A673 (cell line): Measurements from ENCODE around the gene RIBC2. TPM values are rescaled to one million over a fixed set of nuclear protein-coding genes. Genes with fewer than 3 reads are reported as not detected.

Experiments used
- BruUV-seq: library from RNA; stranded (reverse); fragments of 400-500 nt; replicated peaks from 2 replicates; lab custom pipeline; 2021; lab: Mats Ljungman, UMichigan
- CTCF ChIA-PET: fragments of 300-600 bp; sonication (Branson Sonifier 250); formaldehyde crosslinking; loops from one replicate; lab custom pipeline; 2022; ENCODE audit warnings: antibody characterized with exemption; lab: Charles Lee
- POLR2A ChIA-PET: fragments of 300-600 bp; sonication (Branson Sonifier 250); formaldehyde crosslinking; loops from one replicate; lab custom pipeline; 2022; ENCODE audit warnings: antibody characterized with exemption; ENCODE audit not compliant: low non-redundant PET; lab: Charles Lee
- DNase-seq: peaks from one replicate; pipeline ENCODE4 v3.0.0-alpha.2; 2015; ENCODE audit warnings: low spot score
- H3K27ac ChIP-seq: fragments of 200-600 bp; sonication (generic); 2 replicates; pipeline ENCODE4 v1.5.1; 2016; ENCODE audit warnings: mixed run types, low read depth, mild to moderate bottlenecking, mixed read lengths, antibody characterized with exemption, low read length; ENCODE audit not compliant: poor library complexity, severe bottlenecking
- H3K27me3 ChIP-seq: fragments of 200-600 bp; sonication (generic); replicated peaks from 2 replicates; pipeline ENCODE4 v1.6.1; 2017; ENCODE audit warnings: mixed run types, low read depth, mild to moderate bottlenecking, mixed read lengths, antibody characterized with exemption, low read length; ENCODE audit not compliant: insufficient read depth, poor library complexity
- H3K36me3 ChIP-seq: fragments of 200-600 bp; sonication (generic); 2 replicates; pipeline ENCODE4 v1.6.1; 2016; ENCODE audit warnings: mixed run types, mild to moderate bottlenecking, mixed read lengths, antibody characterized with exemption, low read length; ENCODE audit not compliant: insufficient read depth, poor library complexity, severe bottlenecking
- H3K4me1 ChIP-seq: fragments of 200-600 bp; sonication (generic); 2 replicates; pipeline ENCODE4 v1.6.1; 2017; ENCODE audit warnings: mixed run types, mild to moderate bottlenecking, mixed read lengths, antibody characterized with exemption, low read length; ENCODE audit not compliant: insufficient read depth, poor library complexity, severe bottlenecking
- H3K4me3 ChIP-seq: fragments of 200-600 bp; sonication (generic); 2 replicates; pipeline ENCODE4 v1.5.1; 2016; ENCODE audit warnings: low read depth, mixed run types, mild to moderate bottlenecking, mixed read lengths, low read length; ENCODE audit not compliant: poor library complexity, severe bottlenecking
- H3K9me3 ChIP-seq: fragments of 200-600 bp; sonication (generic); 2 replicates; pipeline ENCODE4 v1.6.1; 2016; ENCODE audit warnings: mixed run types, low read depth, mild to moderate bottlenecking, mixed read lengths, antibody characterized with exemption, low read length; ENCODE audit not compliant: poor library complexity, severe bottlenecking
- EZH2 ChIP-seq: fragments of 200-600 bp; sonication (generic); IDR thresholded peaks from 2 replicates; pipeline ENCODE4 v1.6.1; 2017; ENCODE audit warnings: borderline replicate concordance, low read depth, mild to moderate bottlenecking, mixed read lengths, antibody characterized with exemption, low read length; ENCODE audit not compliant: poor library complexity, severe bottlenecking
- intact Hi-C: fragments of 100-400 bp; cut with micrococcal nuclease; formaldehyde crosslinking; loops from one replicate; pipeline ENCODE4 v1.10.0; 2022; ENCODE audit not compliant: unreplicated experiment
- total RNA-seq: library from RNA; stranded (reverse); gene quantifications from 2 replicates; pipeline ENCODE4 v1.2.3, GENCODE V29; 2021
- TF ChIP-seq, protein P1 (sequence below): fragments of 300-800, 200-600 bp; sonication (generic); conservative IDR thresholded peaks from 2 replicates; pipeline ENCODE4 v1.5.1; 2017; ENCODE audit warnings: low read depth, mild to moderate bottlenecking, antibody characterized with exemption, low read length, moderate library complexity, mixed read lengths

Gene RIBC2
- total RNA-seq, 1 experiment from 2014 or later, result 14.9 TPM

DNA sequence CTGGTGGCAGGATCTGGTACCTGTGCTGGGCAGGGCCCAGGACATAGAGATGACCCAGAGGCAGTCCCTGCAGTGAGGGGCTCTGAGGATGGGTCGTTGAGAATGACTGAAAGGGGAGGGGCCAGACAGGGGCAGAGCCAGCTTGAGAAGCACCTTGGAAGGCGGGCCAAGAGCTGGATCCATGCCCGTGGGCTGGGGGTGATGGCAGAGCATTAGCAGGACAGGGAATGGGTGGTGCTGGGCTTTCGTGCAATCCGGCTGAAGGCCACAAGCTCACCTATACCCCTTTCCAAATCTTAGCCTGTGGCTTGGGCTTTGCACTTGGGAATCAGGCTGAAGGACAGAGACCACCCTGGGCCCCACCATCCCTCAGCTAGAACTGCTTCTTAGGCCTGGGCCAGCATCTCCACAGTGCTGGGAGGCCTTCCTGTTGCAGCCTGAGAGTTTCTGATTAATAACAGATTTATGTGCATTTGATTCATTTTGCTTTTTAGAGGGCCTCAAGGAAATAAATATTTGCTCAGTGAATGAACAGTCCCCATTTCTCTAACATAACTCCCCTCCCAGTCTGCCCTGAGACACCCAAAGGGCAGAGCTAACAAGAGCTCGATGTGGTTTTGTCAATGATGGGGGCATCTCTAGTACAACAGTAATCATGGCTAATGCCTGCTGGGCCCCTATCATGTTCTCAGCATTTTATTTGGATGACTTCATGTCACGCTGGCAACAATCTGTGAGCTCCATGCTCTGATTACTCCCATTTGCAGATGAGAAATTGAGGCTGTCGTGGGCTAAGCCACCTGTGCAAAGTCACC lies 39.3 kb downstream of the RIBC2 start:
- Histone ChIP-seq H3K4me3 (no peak overlapping the region), H3K4me1 (no peaks in the 10 kb centered on the region), H3K36me3 (no peaks in the 10 kb centered on the region), H3K9me3 (no peaks in the 10 kb centered on the region), H3K27me3 (no peaks in the 10 kb centered on the region), H3K27ac (no peak overlapping the region)
- no peak for TF ChIP-seq EZH2
- TF ChIP-seq, protein P1, sequence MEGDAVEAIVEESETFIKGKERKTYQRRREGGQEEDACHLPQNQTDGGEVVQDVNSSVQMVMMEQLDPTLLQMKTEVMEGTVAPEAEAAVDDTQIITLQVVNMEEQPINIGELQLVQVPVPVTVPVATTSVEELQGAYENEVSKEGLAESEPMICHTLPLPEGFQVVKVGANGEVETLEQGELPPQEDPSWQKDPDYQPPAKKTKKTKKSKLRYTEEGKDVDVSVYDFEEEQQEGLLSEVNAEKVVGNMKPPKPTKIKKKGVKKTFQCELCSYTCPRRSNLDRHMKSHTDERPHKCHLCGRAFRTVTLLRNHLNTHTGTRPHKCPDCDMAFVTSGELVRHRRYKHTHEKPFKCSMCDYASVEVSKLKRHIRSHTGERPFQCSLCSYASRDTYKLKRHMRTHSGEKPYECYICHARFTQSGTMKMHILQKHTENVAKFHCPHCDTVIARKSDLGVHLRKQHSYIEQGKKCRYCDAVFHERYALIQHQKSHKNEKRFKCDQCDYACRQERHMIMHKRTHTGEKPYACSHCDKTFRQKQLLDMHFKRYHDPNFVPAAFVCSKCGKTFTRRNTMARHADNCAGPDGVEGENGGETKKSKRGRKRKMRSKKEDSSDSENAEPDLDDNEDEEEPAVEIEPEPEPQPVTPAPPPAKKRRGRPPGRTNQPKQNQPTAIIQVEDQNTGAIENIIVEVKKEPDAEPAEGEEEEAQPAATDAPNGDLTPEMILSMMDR, result no peak
- intact Hi-C loops, result no loop called here
- no peak for DNase-seq
- no TSS peak for BruUV-seq
- CTCF ChIA-PET, result no interaction called here
- POLR2A ChIA-PET, result no interaction called here

DNA sequence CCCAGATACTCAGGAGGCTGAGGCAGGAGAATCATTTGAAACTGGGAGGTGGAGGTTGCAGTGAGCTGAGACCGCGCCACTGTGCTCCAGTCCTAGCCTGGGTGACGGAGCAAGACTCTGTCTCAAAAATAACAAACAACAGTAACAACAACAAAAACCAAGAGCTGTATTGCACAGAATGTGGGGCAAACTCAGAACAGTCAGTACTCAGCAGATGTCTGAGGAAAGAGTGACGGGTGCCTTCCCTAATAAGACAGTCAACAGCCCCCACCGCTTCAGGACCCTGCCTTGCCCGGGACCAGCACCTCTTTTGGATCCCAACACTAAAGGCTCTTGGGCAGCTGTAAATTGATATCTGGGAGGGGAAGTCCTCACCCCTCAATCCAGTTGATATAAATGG lies 40.3 kb downstream of the RIBC2 start:
- no peak for DNase-seq
- intact Hi-C loops, result no loop called here
- H3K4me1 ChIP-seq, result no peaks in the 10 kb centered on the region
- TF ChIP-seq, protein P1, result no peak
- no peak for TF ChIP-seq EZH2
- no peaks in the 10 kb centered on the region for H3K27me3 ChIP-seq
- POLR2A ChIA-PET, result interaction anchor here (0.6 kb wide), 1 partner anchor 118 kb away, joined by 4 read pairs; no protein-coding TSS in a partner anchor
- no peaks in the 10 kb centered on the region for H3K9me3 ChIP-seq
- CTCF ChIA-PET, result no interaction called here
- BruUV-seq, result no TSS peak
- H3K27ac ChIP-seq, result no peak overlapping the region
- no peak overlapping the region for H3K4me3 ChIP-seq
- no peaks in the 10 kb centered on the region for H3K36me3 ChIP-seq

DNA sequence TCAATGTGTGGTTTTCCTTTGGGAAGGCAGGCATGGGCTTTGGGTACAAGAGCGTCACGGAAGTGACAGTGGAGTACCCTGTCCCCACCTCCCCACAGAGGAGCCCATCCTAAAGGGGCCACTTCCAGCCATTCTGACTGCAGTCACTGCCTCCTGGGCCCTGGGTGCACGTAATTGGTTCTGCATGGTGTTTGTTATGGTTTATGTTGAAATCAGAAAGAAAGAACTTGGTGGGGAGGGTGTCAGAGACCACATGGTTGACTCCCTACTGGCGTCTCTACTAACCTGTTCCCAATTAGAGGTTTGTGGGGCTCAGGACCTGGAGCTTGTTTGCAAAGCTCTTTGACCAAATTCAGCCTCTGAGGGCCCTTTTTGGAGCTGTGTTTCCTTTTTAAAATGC lies 40.8 kb downstream of the RIBC2 start:
- POLR2A ChIA-PET, result interaction anchor here (0.6 kb wide), 1 partner anchor 119 kb away, joined by 4 read pairs; no protein-coding TSS in a partner anchor
- H3K4me1 ChIP-seq, result no peaks in the 10 kb centered on the region
- H3K4me3 ChIP-seq, result no peak overlapping the region
- no peak for DNase-seq
- TF ChIP-seq, protein P1, result no peak
- TF ChIP-seq EZH2, result no peak
- no peak overlapping the region for H3K27ac ChIP-seq
- H3K27me3 ChIP-seq, result no peaks in the 10 kb centered on the region
- no peaks in the 10 kb centered on the region for H3K36me3 ChIP-seq
- CTCF ChIA-PET, result no interaction called here
- H3K9me3 ChIP-seq, result no peaks in the 10 kb centered on the region
- BruUV-seq, result no TSS peak
- intact Hi-C loops, result no loop called here
